Tibial nerve (tissue), 4 donors: ENCODE measurements around the gene TGM4. TPM values are rescaled to one million over a fixed set of nuclear protein-coding genes. Genes with fewer than 3 reads are reported as not detected.
"Not testable (repeated sequence)": the region's sequence is repeated elsewhere in the genome, so short reads cannot be mapped to it uniquely, and the experiment has no call there.

Source experiments
- DNase-seq, 2 donors: peaks; one replicate each; pipeline ENCODE4 v3.0.0-alpha.2; 2019; ENCODE audit warnings: low spot score in 2 of 2
- H3K27ac ChIP-seq, 4 donors: fragments of 200-600 bp; sonication (generic) in 3 of 4; one replicate each; pipeline ENCODE4 v1.5.1; 2017 to 2019; ENCODE audit warnings: mild to moderate bottlenecking in 1 of 4
- H3K27me3 ChIP-seq, 2 donors: fragments of 200-600 bp; sonication (generic) in 1 of 2; one replicate each; pipeline versions ENCODE4 v1.5.1 to v1.6.0; 2017 to 2019
- H3K36me3 ChIP-seq, 3 donors: fragments of 200-600 bp; sonication (generic); one replicate each; pipeline ENCODE4 v1.5.1; 2018 to 2019
- H3K4me1 ChIP-seq, 4 donors: fragments of 200-600 bp; sonication (generic) in 3 of 4; one replicate each; pipeline ENCODE4 v1.5.1; 2017 to 2019
- H3K4me3 ChIP-seq, 4 donors: fragments of 200-600 bp; sonication (generic) in 3 of 4; one replicate each; pipeline ENCODE4 v1.5.1; 2017 to 2019; ENCODE audit warnings: mild to moderate bottlenecking in 1 of 4, moderate library complexity in 1 of 4
- H3K9me3 ChIP-seq, 4 donors: fragments of 200-600 bp; sonication (generic) in 3 of 4; one replicate each; pipeline ENCODE4 v1.5.1; 2017 to 2019
- CTCF ChIP-seq, 5 experiments: fragments of 200-600 bp in 3 of 5; fragments of 450-650 bp in 2 of 5; sonication (generic) in 3 of 5; IDR thresholded peaks; one replicate each; pipeline ENCODE4 v1.5.1; 2016 to 2019; ENCODE audit warnings: antibody characterized with exemption in 5 of 5, mild to moderate bottlenecking in 3 of 5, moderate library complexity in 2 of 5
- EP300 ChIP-seq, 2 donors: sonication (generic); formaldehyde crosslinking; IDR thresholded peaks; one replicate each; pipeline ENCODE4 v1.6.1; 2017; ENCODE audit warnings: antibody characterized with exemption in 2 of 2, mild to moderate bottlenecking in 1 of 2
- POLR2A ChIP-seq, 2 donors: fragments of 450-650 bp; IDR thresholded peaks; one replicate each; pipeline ENCODE4 v1.6.1; 2017; ENCODE audit warnings: antibody characterized with exemption in 2 of 2, mild to moderate bottlenecking in 2 of 2, moderate library complexity in 2 of 2
- WGBS, 2 donors: methylation state at CpG; one replicate each; pipeline ENCODE4 v1.1.5; 2018; 5-methylcytosine and 5-hydroxymethylcytosine counted together
- total RNA-seq, 4 donors: library from RNA; depleted of rRNA; stranded (reverse); fragments of >200 nt; gene quantifications; one replicate each; pipeline ENCODE4 v1.1.0, GENCODE V29; 2016

The TGM4 gene
- total RNA-seq, 4 donors from 2014 or later: not detected

GRCh38 chr3:44848634-44849033, 25.8 kb upstream of the TGM4 start:
- H3K9me3 ChIP-seq: no peaks in the 10 kb centered on the region
- no peaks in the 10 kb centered on the region for H3K4me1 ChIP-seq
- TF ChIP-seq CTCF (IDR thresholded peaks at IDR 0.05): no peak
- TF ChIP-seq EP300 (IDR thresholded peaks at IDR 0.05): no peak
- no peak for TF ChIP-seq POLR2A (IDR thresholded peaks at IDR 0.05)
- no peak overlapping the region for H3K27ac ChIP-seq
- no peaks in the 10 kb centered on the region for H3K36me3 ChIP-seq
- no peaks in the 10 kb centered on the region for H3K27me3 ChIP-seq
- WGBS, 2 donors: 84 to 97% methylated on average over 1 of the region's 1 CpG
- no peak for DNase-seq
- no peak overlapping the region for H3K4me3 ChIP-seq

- H3K27me3 ChIP-seq, H3K4me3 ChIP-seq: not testable (repeated sequence)
- WGBS, 2 donors: 96 to 99% methylated on average over 6 of the region's 6 CpGs
These were observed 17.7 kb upstream of the TGM4 start for GRCh38 chr3:44856663-44857062.

GRCh38 chr3:44860117-44860516, 14.3 kb upstream of the TGM4 start:
- DNase-seq: no peak
- H3K4me3 ChIP-seq: no peak overlapping the region
- H3K36me3 ChIP-seq: peaks cover 0 to 11% (median 0%) of the 10 kb centered on the region in 3 donors
- no peaks in the 10 kb centered on the region for H3K27me3 ChIP-seq
- 91 to 96% methylated on average over 4 of the region's 4 CpGs for WGBS, 2 donors
- no peak for TF ChIP-seq EP300 (IDR thresholded peaks at IDR 0.05)
- no peak for TF ChIP-seq CTCF (IDR thresholded peaks at IDR 0.05)
- TF ChIP-seq POLR2A (IDR thresholded peaks at IDR 0.05): no peak
- peaks cover 0 to 18% (median 0%) of the 10 kb centered on the region in 4 donors for H3K9me3 ChIP-seq
- peaks cover 0 to 30% (median 5%) of the 10 kb centered on the region in 4 donors for H3K4me1 ChIP-seq
- no peak overlapping the region for H3K27ac ChIP-seq

More at GRCh38 chr3:44856663-44857062, 17.7 kb upstream of the TGM4 start:
- not testable (repeated sequence) for DNase-seq, H3K27ac ChIP-seq, H3K4me1 ChIP-seq, H3K36me3 ChIP-seq
- peaks cover 0 to 18% (median 0%) of the 10 kb centered on the region in 4 donors for H3K9me3 ChIP-seq

DNA sequence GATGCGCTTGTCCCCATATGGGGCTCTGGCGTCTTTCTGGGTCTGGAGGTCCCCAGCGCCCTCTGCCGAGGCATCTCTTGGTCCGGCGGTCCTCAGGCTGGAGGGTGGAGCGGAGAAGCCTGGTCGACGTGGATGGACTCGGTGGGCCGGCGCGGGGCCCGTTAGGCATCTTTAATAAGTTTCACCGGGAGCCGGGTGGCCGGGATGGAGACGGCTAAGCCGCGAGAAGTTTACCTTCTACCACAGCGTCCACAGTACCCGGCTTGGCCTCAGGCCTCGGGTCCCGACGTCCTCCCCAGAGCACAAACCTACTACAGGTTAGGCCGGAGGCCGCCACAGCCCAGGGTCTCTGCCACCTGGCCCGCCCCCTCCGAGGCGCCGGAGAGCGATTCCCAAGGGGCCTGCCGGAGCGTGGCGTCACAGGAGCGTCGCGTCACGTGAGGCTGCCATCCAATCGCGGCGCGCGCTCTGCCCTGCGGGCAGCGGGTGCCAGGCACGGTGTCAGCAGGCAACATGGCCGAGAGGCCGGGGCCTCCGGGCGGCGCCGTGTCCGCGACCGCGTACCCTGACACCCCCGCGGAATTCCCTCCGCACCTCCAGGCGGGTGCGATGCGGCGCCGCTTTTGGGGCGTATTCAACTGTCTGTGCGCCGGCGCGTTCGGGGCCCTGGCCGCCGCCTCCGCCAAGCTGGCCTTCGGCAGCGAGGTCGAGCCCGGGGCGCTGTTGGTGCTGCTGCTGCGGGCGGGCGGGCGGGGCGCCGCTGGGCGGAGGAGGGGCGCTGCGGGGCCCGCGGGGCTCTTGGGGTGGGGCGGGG, 12.8 kb upstream of the TGM4 start, which contains the start of gene TMEM42:
TMEM42 (plus strand) TSS at position 501 of the 814 bp plus-strand sequence; CDS start at position 514, 13 bp downstream.
- peak; percentile 76 to 82 for DNase-seq
- Histone ChIP-seq H3K4me3 (peak within 1 kb of the TSS; percentile 65 to 94 (median 74)), H3K27ac (peak within 1 kb of the TSS; percentile 90 to 95 (median 92)), H3K9me3 (peaks cover 0 to 8% (median 0%) of the 10 kb centered on the region in 4 donors), H3K4me1 (peaks cover 0 to 30% (median 5%) of the 10 kb centered on the region in 4 donors), H3K36me3 (peaks cover 0 to 26% (median 0%) of the 10 kb centered on the region in 3 donors), H3K27me3 (no peaks in the 10 kb centered on the region)
- 6 to 11% methylated on average over 11 to 23 of the region's 91 CpGs for WGBS, 2 donors
- TF ChIP-seq EP300 (IDR thresholded peaks at IDR 0.05) (peak in 1 of 2 donors; percentile 91), POLR2A (IDR thresholded peaks at IDR 0.05) (peak; percentile 80 to 89), CTCF (IDR thresholded peaks at IDR 0.05) (peak in 2 of 5 experiments; percentile 20 to 30)

DNA sequence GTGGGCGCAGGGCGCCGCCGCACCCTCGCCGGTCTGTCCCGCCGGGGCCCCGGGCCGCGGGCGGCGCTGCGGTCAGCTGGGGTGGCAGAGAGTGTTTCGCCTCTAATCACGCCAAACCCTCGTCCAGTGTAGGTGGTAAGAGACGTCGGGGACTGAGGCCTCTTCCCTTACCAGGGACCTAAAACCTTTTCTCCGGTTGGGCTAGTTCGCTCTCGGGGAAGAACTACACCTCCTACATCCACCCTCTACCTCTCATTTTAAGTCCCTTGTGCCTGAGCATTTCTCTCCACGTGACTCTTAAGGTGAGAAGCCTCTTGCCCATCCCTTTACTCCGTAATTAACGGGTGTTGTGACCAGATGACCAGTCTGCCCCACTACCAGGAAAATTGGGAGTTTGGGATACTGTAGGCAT, 12.2 kb upstream of the TGM4 start:
- 1 to 3% methylated on average over 18 to 24 of the region's 25 CpGs for WGBS, 2 donors
- Histone ChIP-seq H3K36me3 (peaks cover 0 to 32% (median 0%) of the 10 kb centered on the region in 3 donors), H3K4me1 (peaks cover 0 to 30% (median 5%) of the 10 kb centered on the region in 4 donors), H3K9me3 (peaks cover 0 to 1% (median 0%) of the 10 kb centered on the region in 4 donors), H3K27me3 (no peaks in the 10 kb centered on the region), H3K27ac (peak overlapping the region; percentile 68 to 95 (median 92)), H3K4me3 (peak overlapping the region; percentile 36 to 94 (median 72))
- DNase-seq: no peak
- TF ChIP-seq POLR2A (IDR thresholded peaks at IDR 0.05) (no peak), EP300 (IDR thresholded peaks at IDR 0.05) (no peak), CTCF (IDR thresholded peaks at IDR 0.05) (no peak)
